OCI-M2 (cell line): Measurements from ENCODE around the gene SLC39A11.

ENCODE experiments used
- DNase-seq: peaks from one replicate; lab custom pipeline; 2025; ENCODE audit not compliant: unreplicated experiment; lab: John Stamatoyannopoulos, UW

Gene SLC39A11

DNA sequence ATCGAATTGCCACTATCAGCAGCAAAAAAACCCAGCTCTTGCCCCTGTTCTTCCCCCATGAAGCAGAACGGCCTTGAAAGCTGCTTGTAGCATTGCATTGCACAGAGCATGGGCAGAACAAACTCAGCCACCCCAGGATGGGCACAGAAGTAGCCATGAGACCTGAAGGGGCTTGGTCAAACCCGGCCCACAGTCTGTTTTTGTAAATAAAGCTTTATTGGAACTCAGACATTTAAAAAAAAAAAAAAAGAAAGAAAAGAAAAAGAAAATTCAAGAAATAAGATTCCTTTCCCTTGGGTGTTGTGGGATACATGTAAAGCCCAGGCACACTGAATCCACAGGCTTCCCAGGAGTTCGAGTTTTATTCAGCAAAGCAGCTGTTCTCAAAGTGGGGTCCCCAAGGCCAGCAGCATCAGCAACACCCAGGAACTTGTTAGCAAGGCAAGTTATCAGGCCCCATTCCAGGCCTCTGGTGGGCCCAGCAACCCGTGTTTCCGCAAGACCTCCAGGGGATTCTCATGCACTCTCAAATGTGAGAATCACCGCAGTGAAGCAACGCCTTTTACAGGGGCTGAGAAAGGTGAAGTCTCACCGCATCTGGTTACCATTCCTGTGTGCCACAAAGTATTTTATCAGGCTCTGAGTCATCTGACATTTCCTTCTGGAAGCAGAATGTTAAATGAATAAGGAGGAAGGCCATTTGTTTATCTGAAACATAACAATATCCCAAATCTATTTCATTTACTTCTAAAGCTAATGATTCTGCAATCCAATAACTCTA, 108.2 kb downstream of the SLC39A11 start:
- no peak for DNase-seq

DNA sequence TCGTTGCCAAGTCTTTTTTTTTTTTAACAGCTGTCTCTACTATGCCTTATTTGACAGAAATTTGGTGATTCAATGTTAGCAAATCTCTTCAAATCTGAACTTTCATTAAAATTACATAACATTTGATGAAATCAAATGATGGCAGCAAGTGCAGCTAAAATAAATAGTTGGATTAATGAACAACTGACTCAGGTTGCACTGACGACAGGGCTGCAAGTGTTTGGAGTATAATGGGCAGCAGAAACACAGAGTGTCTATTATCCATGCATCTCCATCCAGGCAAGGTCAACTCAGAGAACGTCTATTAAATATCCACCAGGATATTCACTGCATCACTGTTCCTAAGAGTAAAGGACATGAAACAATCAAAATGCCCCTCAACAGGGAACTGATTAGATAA, 109.8 kb downstream of the SLC39A11 start:
- DNase-seq: no peak

DNA sequence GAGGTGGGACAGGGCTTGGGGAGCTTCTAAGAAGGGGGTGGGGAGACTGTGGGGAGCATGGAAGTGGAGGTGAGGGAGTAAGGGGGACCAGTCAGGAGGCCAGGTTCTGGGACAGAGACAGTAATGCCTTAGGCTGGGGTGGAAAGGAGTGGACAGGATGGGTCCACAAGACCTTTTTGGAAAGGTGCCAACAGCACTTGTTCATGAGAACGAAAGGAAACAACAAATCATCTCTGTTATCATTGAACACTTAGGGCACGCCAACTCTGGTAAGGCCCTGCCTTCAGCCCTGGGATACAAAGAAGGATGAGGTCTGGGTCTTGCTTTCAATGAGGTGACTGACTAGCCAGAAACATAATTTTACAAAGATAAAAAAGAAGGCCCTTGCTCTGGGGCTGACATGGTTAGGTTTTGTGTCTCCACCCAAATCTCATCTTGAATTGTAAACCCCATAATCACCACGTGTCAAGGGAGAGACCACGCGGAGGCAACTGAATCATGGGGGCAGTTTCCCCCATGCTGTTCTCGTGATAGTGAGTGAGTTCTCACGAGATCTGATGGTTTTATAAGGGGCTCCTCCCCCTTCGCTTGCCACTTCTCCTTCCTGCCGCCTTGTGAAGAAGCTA, 113.8 kb downstream of the SLC39A11 start:
- no peak for DNase-seq

DNA sequence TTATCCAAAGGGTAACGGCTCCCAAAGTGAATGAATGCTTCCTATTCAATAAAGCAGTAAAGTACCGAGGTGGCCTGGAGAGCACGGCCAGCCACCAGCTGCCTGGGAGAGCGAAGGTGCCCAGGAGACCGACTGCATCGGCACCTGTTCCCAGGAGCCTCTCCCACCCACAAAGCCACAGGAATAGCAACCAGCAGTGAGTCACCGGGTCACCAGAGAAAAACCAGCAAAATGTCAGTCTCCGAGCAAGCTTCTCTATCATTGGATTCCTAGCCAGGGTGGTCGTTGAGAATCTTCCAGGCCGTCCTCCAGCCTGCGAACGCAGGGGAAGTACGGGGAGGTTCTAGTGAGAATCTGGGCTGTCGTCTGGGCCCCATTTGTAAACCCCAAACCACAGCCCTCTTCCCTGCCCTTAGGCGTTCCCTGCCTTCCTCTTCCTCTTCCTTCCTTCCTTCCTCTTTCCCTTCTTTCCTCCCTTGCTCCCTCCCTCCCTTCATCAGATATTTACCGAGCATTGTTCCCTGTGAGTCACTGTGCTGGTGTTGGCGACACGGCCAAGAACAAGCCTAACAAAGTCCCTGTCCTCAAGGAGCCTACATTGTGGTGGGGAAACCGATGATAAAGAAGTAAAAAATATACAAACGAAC, 114.6 kb downstream of the SLC39A11 start:
- DNase-seq: no peak

DNA sequence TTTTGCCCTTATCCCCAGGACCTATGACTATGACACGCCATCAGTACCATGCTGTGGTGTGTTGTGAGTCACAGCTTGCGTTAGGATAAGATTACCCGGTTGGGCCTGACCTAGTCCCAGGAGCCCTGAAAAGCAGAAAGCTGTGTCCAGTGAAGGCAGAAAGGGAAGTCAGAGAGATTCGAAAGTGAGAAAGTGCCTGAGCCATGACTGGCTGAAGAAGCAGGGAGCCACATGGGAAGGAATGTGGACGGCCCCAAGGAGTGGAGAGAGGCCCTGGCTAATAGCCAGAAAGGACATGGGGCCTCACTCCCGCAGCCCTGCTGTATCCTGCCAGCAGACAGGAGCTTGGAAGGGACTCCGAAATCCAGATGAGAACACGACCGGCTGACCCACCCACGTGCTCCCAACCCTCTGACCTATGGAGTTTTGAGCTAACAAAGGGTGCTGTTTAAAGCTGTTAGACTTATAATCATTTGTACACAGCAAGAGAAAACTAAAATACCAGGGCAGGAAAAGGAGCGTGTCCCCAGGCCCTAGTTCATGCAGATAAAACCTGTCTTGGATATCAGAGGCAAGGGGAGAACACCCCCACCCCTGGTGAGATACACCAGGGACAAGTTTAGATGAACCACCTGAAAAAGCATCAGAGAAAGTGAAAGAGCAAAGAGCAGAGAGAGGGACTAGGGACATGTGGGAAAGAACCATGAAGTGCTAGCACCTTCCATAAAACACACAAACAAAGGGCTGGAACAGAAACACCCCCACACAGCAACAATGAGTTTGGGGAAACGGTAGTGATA, 115.3 kb downstream of the SLC39A11 start:
- no peak for DNase-seq

DNA sequence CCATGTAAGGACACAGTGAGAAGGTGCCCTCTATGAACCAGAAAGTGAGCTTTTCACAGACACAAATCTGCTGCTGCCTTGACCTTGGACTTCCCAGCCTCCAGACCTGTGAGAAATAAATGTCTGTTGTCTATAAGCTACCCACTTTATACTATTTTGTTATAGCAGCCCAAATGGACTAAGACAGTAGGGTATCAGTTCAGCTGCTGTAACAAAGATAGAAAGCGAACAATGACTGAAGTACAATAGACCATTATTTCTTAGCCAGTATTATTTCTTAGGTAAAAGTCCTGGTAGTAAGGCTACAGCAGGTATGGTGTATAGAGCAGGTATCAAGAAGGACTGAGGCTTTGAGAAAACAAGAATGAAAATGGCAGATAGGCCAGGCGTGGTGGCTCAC, 117.0 kb downstream of the SLC39A11 start:
- DNase-seq: no peak

DNA sequence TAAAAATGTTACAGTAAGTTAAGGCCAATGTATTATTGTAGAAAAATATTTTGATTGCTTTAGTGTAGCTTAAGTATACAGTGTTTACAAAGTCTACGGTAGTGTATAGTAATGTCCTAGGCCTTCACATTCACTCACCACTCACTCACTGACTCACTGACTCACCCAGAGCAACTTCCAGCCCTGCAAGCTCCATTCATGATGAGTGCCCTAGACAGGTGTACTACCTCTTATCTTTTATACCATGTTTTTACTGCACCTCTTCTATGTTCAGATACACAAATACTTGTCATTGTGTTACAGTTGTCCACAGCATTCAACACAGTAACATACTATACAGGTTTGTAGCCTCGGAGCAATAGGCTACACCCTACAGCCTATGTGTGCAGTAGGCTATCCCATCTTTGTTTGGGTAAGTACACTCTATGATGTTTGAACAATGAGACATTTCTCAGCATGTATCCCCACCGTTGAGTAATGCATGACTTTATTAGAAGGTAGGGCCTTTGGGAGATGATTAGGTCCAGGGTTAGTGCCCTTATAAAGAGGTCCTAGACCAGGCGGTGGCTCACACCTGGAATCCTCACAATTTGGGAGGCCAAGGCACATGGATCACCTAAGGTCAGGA, 117.8 kb downstream of the SLC39A11 start:
- DNase-seq: no peak

DNA sequence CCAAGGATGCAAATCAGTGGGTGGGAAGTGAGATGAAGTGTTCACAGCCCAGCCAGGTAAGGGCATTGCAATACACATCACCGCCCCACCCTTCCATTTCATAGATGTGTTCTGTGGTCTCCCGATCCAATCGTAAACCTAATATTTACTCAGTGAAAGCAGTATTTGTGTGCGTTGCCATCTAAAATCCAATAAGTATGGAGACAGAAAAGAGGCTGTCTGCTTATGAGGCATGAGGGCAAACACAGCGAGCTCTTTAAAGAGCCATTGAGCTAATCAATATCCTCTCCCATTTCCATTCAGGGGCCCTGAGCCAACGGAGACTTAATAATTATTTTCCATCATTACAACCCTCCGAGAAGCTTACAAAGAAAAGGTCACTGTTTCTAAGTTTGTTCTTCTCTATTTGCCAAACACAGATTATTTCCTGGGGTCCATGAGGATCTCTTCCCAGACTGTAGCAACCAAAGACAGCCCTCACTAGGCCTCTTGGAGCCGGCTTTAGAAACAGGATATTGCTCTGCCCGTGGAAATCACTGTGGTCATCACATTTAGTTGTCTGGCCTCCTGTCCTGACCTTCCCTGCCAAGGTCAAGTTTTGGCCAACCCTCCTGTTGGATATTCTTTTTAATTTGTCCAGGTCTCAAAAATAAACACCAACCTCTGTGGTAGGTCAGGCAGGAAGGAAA, 120.1 kb downstream of the SLC39A11 start:
- DNase-seq: no peak

DNA sequence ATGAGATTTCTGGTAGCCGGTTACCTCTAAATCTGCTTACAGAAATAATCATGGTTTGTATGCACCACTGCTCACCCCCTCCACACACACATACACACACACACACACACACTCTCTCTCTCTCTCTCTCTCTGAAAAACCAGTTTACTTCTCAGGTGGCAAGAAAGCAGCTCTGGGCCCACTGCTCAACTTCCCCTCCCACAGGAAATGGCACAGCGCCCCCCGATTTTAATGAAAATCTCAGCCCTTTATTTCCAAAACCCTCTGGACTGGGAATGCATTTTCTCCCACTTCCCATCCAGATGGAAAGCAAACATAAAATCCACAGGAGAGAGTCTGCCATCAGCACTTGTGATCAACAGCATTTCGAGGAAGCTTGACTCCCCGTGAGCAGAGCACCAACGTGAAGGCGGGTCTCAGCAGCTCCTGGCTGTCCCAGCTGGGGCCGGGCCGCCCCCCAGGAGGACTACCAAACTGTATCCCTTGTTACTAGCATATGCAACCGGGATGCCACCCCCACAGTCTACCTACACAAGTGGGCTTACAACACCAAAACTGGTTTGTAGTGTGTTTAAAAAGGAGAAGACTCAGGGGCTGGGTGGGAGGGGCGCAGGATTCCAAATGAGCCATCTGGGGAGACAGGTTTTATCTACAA, 121.1 kb downstream of the SLC39A11 start:
- no peak for DNase-seq

DNA sequence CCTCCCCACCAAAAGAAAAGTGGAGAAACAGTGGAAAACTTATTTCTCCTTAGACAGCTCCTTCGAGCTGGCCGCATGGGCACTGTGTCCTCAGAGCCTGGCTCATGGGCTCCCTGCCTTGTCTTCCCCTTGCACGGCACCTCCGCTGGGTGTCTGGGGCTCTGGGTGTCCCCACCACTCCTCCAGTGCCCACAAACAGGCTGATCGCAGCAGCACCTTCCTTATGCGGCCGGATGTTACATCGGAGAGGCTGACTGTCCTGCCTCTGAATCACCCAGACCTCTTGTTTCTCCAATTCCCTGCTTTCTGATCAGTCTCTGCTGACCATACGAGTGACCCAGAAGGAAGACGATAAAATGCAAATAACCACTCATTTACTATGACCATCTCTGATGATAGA, 121.7 kb downstream of the SLC39A11 start:
- no peak for DNase-seq

DNA sequence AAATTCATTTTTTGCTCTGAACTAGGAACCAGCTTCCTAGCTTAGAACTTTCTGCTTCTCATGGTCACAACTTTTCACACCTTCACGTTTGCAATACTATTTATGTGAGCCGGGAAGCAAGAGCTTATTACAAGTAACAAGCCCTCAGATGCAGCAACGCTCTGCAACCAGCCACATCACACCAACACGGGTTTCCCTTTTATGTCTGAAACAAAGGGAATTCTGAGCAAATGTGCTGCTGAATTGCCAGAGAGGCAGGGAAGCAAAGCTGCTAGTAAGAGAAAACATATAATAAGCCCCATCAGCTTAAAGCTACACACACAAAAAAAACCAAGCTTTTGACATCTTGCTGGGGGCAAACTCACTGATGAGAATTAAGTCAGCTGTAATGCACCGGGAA, 122.2 kb downstream of the SLC39A11 start:
- no peak for DNase-seq

DNA sequence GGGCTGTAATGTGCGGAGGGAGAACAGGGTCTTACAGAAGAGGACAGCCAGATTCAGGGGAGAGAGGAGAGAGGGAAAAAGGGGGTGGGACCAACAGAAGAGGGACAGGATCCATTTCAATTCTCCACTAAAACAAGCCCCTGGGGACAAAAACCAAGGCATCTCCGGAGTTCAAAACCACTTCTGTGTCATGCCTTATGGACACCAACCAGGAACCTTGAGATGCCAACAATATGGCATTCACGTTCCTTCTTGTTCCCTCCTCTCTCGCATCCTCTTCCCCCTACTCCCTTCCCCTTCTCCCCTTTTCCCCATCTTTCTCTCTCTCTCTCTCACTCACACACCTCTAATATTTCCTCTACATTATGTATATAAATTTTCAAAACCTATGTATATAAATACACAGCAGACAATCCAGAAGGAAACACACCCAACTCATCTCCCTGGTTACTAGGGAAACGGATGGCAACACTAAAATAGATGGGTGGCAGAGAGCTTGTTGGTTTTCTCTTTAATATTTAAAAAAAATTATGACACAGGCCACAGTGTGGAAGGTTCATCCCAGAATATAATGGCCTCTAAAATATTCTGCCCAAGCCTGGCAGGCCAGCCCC, 123.1 kb downstream of the SLC39A11 start:
- DNase-seq: no peak

DNA sequence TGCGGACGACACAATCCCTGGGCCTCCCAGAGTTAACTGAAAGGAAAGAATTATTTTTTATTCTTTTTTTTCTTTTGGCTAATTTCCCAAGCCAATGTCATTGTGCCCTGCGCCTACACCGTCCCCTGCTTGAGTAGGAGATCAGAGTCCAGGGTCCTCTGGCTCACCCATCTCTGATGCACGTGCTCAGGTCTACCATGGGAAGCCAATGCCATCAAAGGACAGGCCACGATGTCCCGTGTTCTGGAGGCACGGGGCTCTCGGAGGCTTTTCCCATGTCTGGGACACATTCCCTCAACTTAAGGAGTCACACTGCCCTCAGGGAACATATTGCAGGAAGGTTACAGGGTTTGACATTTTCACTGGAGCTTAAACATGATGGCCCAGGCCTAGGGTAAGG, 123.7 kb downstream of the SLC39A11 start:
- no peak for DNase-seq

DNA sequence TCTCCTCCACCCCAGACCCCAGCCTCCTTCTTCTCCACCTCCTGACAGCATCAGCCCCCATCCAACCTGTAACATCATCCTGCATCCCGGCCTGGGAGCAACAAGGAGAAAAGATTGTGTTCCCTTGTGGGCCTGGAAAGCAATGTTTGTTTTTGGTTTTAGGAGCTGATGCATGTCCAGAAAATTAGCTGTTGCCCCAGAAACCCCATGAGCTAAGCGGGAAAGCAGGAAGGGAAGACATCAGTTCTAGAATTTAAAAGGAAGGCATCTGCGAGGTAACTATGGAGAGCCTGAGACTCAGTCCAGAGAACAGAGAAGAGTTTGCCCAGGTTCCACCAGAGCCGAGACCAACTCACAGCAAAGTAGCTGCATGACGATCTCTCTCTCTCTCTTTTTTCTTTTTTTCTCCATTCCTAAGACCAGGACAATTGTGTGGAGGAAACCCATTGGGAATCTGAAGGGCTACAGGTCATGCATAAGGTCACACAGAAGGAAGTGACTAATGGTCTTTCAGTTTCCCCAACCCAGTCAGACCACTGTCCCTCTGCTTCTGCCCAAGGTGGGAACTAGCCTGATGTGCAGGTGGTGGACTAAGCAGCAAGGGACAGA, 124.4 kb downstream of the SLC39A11 start:
- DNase-seq: no peak

DNA sequence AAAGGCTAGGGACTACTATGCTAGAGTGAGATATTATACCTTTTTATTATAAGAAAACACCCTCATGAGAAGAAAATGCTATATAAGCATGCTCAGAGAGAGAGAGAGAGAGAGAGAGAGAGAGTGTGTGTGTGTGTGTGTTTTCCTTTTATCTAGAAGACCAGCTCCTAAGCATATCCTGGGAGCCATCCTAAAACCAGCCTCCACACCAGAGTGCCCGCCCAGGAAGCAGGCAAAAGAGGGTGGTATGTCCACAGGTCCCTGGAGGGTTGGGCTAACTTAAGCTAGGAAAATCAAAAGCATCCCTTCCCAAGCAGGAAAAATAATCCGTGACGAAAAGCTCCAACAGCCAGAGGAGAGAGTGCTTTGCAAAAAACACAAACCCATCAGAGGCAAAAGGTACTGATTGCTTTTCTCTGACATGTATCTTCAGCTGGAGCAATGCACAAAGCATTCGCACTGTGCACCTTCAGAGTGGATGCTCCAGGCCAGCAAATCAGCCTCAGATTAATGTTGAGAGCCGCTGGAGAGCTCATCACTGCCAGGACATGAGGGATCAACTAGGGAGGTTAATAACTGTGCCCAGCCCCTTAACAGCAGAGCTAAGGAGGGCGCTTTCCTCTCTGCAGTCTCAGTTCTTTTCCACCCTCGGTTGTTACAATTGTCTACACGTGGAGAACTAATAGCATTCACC, 125.1 kb downstream of the SLC39A11 start:
- no peak for DNase-seq

DNA sequence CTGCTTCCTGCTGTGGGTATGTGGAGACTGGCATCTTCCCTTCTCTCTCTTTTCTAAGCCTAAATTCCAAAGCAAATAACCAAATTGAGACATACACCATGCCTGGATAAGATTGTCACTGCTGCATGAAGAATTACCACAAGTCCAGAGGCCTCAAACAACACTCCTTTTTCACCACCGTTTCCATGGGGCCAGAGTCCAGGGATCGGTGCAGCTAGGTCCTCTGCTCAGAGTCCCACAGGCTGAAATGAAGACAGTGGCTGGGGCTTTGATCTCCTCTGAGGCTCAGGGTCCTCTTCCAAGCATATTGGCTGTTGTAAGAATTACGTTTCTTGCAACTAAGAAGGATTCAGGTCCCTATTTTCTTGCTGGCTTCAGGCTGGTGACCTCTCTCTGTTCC, 130.4 kb downstream of the SLC39A11 start:
- DNase-seq: no peak

DNA sequence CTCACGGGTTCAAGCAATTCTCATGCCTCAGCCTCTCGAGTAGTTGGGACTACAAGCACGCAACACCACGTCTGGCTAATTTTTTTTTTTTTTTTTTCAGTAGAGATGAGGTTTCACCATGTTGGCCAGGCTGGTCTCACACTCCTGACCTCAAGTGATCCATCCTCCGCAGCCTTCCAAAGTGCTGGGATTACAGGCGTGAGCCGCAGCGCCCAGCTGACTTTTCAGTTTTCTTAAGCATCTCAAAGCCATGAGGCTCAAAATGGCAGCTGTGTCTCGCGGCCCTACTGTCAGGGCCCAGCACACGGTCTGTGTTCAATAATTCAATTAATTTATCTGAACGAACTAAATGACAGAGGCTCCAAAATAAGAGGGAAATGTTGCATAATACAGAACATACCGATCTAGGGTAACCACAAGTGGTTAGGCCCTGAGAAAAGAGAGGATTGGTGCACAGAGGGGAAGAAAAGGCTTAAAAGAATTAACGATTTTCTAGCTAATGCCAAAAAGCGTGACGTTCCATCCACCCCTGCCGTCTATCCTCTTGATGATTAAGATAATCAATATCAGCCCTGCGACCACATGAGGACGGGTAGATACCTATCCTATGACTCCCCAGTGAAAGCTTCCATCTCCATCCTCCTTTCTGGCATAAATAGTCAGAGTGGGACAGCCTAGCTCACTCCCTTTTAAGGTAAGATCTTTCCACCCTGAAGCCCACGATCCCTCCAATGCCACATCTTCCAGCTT, 136.9 kb downstream of the SLC39A11 start:
- no peak for DNase-seq

DNA sequence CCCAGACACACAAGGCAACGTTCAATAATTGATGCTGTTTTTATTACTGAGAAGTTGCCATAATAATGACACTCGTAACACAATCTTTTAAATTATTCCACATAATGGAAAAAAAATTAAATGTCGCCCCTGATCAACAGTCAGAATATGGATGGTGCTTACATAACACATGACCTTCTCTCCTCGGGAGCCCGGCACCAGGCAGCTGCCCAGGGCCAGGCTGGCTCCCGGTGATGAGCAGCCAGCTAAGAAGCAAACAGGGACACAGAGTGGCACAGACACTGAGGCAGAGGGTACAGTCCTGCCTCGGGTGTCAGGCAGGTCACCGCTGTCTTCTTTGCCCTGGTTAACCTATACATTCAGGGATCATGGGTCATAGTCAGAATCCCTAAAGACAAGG, 137.9 kb downstream of the SLC39A11 start:
- no peak for DNase-seq
